Activated T-cell treated with anti-CD3 and anti-CD28 coated beads, Interleukin-2, amount 50 U/mL, for 24 hours (primary cell): Measurements from ENCODE around the gene CAMK1D.
"Not testable (repeated sequence)": the region's sequence is repeated elsewhere in the genome, so short reads cannot be mapped to it uniquely, and the experiment has no call there.

ENCODE experiments used
- DNase-seq: peaks from one replicate; pipeline ENCODE4 v3.0.0-alpha.2; 2020
- H3K27ac Mint-ChIP-seq: 2 replicates; pipeline ENCODE4 v1.8.0; 2020; ENCODE audit warnings: mild to moderate bottlenecking, mixed read lengths
- H3K27me3 Mint-ChIP-seq: 2 replicates; pipeline ENCODE4 v1.8.0; 2020; ENCODE audit warnings: mixed read lengths
- H3K36me3 Mint-ChIP-seq: 2 replicates; pipeline ENCODE4 v1.8.0; 2020; ENCODE audit warnings: low read depth, mixed read lengths
- H3K4me1 Mint-ChIP-seq: 2 replicates; pipeline ENCODE4 v1.8.0; 2020; ENCODE audit warnings: low read depth, mixed read lengths
- H3K4me3 Mint-ChIP-seq: 2 replicates; pipeline ENCODE4 v1.8.0; 2020; ENCODE audit warnings: mild to moderate bottlenecking, moderate library complexity, mixed read lengths
- H3K9me3 Mint-ChIP-seq: 2 replicates; pipeline ENCODE4 v1.8.0; 2020; ENCODE audit warnings: mixed read lengths

The CAMK1D gene

DNA sequence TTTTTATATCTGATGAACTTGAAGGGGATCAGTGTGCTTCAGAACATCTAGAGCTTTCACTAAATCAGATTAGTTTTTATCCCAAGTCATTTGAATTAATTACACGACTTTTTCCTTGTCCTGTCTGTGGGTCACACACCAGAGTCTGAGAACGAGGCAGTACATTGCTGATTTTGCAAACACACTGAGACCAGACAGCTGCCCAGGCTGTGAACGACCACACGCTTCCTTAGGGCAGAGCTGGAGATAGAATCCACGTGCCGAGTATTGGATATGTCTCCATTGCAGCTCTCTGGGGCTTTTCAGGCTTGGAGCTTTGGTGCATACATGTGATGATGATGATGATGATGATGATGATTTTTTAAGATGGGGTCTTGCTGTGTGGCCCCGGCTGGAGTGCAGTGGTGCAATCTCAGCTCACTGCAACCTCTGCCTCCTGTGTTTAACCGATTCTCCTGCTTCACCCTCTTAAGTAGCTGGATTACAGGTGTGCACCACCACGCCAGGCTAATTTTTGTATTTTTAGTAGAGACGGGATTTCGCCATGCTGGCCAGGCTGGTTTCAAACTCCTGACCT is 81.1 kb downstream of the CAMK1D start:
- peaks cover 3% of the 10 kb centered on the region for H3K4me1 Mint-ChIP-seq
- H3K9me3 Mint-ChIP-seq, result no peaks in the 10 kb centered on the region
- no peak for DNase-seq
- no peak overlapping the region for H3K4me3 Mint-ChIP-seq
- no peaks in the 10 kb centered on the region for H3K27me3 Mint-ChIP-seq
- no peak overlapping the region for H3K27ac Mint-ChIP-seq
- H3K36me3 Mint-ChIP-seq, result no peaks in the 10 kb centered on the region

- no peak overlapping the region for H3K4me3 Mint-ChIP-seq
- H3K9me3 Mint-ChIP-seq, result no peaks in the 10 kb centered on the region
- no peak for DNase-seq
- H3K36me3 Mint-ChIP-seq, result peaks cover 3% of the 10 kb centered on the region
- no peaks in the 10 kb centered on the region for H3K27me3 Mint-ChIP-seq
- peaks cover 5% of the 10 kb centered on the region for H3K4me1 Mint-ChIP-seq
- no peak overlapping the region for H3K27ac Mint-ChIP-seq
Observed at GRCh38 chr10:12431151-12432101, 82.1 kb downstream of the CAMK1D start.

- Mint-ChIP-seq H3K27me3 (no peaks in the 10 kb centered on the region), H3K27ac (no peak overlapping the region), H3K4me3 (no peak overlapping the region), H3K4me1 (peaks cover 5% of the 10 kb centered on the region), H3K9me3 (peaks cover 3% of the 10 kb centered on the region), H3K36me3 (peaks cover 6% of the 10 kb centered on the region)
- no peak for DNase-seq
Observed at GRCh38 chr10:12432402-12433189, 83.2 kb downstream of the CAMK1D start.

- peaks cover 16% of the 10 kb centered on the region for H3K36me3 Mint-ChIP-seq
- no peaks in the 10 kb centered on the region for H3K27me3 Mint-ChIP-seq
- no peak overlapping the region for H3K4me3 Mint-ChIP-seq
- no peak for DNase-seq
- H3K4me1 Mint-ChIP-seq, result peaks cover 6% of the 10 kb centered on the region
- peaks cover 13% of the 10 kb centered on the region for H3K9me3 Mint-ChIP-seq
- no peak overlapping the region for H3K27ac Mint-ChIP-seq
Observed at GRCh38 chr10:12434277-12434676, 84.9 kb downstream of the CAMK1D start.

- Mint-ChIP-seq H3K9me3 (peaks cover 17% of the 10 kb centered on the region), H3K36me3 (peaks cover 20% of the 10 kb centered on the region)
- H3K4me1 Mint-ChIP-seq, H3K27ac Mint-ChIP-seq, DNase-seq, H3K4me3 Mint-ChIP-seq, H3K27me3 Mint-ChIP-seq: not testable (repeated sequence)
Observed at GRCh38 chr10:12434677-12435076, 85.3 kb downstream of the CAMK1D start.

- no peak overlapping the region for H3K4me3 Mint-ChIP-seq
- no peak overlapping the region for H3K27ac Mint-ChIP-seq
- H3K36me3 Mint-ChIP-seq, result peaks cover 25% of the 10 kb centered on the region
- H3K4me1 Mint-ChIP-seq, result peaks cover 10% of the 10 kb centered on the region
- peaks cover 20% of the 10 kb centered on the region for H3K9me3 Mint-ChIP-seq
- no peaks in the 10 kb centered on the region for H3K27me3 Mint-ChIP-seq
- no peak for DNase-seq
Observed at GRCh38 chr10:12435348-12435747, 86.0 kb downstream of the CAMK1D start.

GRCh38 chr10:12438919-12439692 is 89.8 kb downstream of the CAMK1D start:
- no peaks in the 10 kb centered on the region for H3K27me3 Mint-ChIP-seq
- H3K9me3 Mint-ChIP-seq, result peaks cover 23% of the 10 kb centered on the region
- H3K27ac Mint-ChIP-seq, result no peak overlapping the region
- peaks cover 8% of the 10 kb centered on the region for H3K4me1 Mint-ChIP-seq
- no peak overlapping the region for H3K4me3 Mint-ChIP-seq
- H3K36me3 Mint-ChIP-seq, result peaks cover 30% of the 10 kb centered on the region
- no peak for DNase-seq

GRCh38 chr10:12439767-12440166 is 90.4 kb downstream of the CAMK1D start:
- DNase-seq, H3K4me3 Mint-ChIP-seq, H3K27me3 Mint-ChIP-seq: not testable (repeated sequence)
- peaks cover 30% of the 10 kb centered on the region for H3K36me3 Mint-ChIP-seq
- peak overlapping the region; percentile 67 for H3K27ac Mint-ChIP-seq
- peaks cover 26% of the 10 kb centered on the region for H3K9me3 Mint-ChIP-seq
- H3K4me1 Mint-ChIP-seq, result peaks cover 10% of the 10 kb centered on the region

- Mint-ChIP-seq H3K27me3 (no peaks in the 10 kb centered on the region), H3K9me3 (peaks cover 27% of the 10 kb centered on the region), H3K4me1 (peaks cover 32% of the 10 kb centered on the region), H3K36me3 (peaks cover 24% of the 10 kb centered on the region), H3K27ac (no peak overlapping the region), H3K4me3 (no peak overlapping the region)
- no peak for DNase-seq
Observed at GRCh38 chr10:12443026-12443425, 93.7 kb downstream of the CAMK1D start.

GRCh38 chr10:12444981-12445700 is 95.8 kb downstream of the CAMK1D start:
- no peak overlapping the region for H3K4me3 Mint-ChIP-seq
- no peak for DNase-seq
- H3K27me3 Mint-ChIP-seq, result no peaks in the 10 kb centered on the region
- H3K27ac Mint-ChIP-seq, result no peak overlapping the region
- H3K4me1 Mint-ChIP-seq, result peaks cover 42% of the 10 kb centered on the region
- H3K36me3 Mint-ChIP-seq, result peaks cover 5% of the 10 kb centered on the region
- H3K9me3 Mint-ChIP-seq, result peaks cover 10% of the 10 kb centered on the region

DNA sequence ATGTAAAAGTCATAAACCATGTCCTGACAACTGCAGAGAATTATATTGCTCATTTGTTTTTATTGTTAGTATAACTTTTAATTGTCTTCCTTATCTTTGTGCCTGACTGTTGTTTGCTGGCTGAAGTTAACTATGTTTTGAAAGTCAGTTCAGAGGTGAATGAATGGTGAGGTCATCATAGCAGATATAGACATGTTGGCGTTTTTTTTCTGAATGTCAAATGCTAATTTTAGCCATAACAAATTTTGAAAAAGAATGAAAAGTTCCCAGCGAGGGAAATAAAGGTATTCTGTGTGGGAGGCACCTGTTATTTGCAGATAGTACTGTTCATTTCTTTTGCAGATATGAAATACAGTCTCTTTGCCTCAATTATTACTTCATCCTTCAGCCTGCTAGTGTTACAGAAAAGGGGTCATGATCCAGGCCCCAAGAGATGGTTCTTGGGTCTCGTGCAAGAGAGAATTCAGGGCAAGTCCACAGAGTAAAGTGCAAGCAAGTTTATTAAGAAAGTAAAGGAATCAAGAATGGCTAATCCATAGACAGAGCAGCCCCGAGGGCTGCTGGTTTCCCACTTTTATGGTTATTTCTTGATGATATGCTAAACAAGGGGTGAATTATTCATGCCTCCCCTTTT is 96.5 kb downstream of the CAMK1D start:
- Mint-ChIP-seq H3K27ac (no peak overlapping the region), H3K36me3 (peaks cover 5% of the 10 kb centered on the region), H3K4me1 (peaks cover 44% of the 10 kb centered on the region)

DNA sequence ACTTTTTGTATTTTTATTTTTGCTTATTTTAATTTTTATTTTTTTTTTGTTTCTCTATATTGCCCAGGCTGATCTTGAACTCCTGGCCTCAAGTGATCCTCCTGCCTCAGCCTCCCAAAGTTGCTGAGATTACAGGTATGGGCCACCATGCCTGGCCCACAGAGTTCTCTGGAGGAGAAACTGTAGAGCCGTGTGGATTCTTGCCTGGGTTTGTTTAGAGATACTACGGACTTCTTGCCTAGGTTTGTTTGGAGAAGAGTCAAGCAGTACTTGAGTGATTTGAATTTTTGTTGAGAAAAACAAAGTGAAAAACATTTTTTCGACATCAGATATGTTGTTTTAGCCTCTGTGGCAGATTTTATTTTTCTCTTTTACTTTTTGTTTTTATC is 99.0 kb downstream of the CAMK1D start:
- Mint-ChIP-seq H3K27me3 (no peaks in the 10 kb centered on the region), H3K4me3 (peak overlapping the region; percentile 64), H3K36me3 (no peaks in the 10 kb centered on the region), H3K9me3 (peaks cover 7% of the 10 kb centered on the region), H3K4me1 (peaks cover 47% of the 10 kb centered on the region), H3K27ac (peak overlapping the region; percentile 89)
- peak; percentile 29 for DNase-seq

More for the DNA sequence above, 96.5 kb downstream of the CAMK1D start:
- Mint-ChIP-seq H3K9me3 (peaks cover 10% of the 10 kb centered on the region), H3K4me3 (no peak overlapping the region), H3K27me3 (no peaks in the 10 kb centered on the region)
- no peak for DNase-seq

GRCh38 chr10:12448729-12449391 is 99.5 kb downstream of the CAMK1D start:
- Mint-ChIP-seq H3K36me3 (no peaks in the 10 kb centered on the region), H3K4me1 (peaks cover 49% of the 10 kb centered on the region), H3K27me3 (no peaks in the 10 kb centered on the region), H3K27ac (peak overlapping the region; percentile 89), H3K4me3 (peak overlapping the region; percentile 64), H3K9me3 (peaks cover 7% of the 10 kb centered on the region)
- peak; percentile 63 for DNase-seq
